Stimulated activated CD4-positive, alpha-beta T cell treated with anti-CD3 and anti-CD28 coated beads, Interleukin-12 subunit alpha, Interleukin-12 subunit beta, amount 100 ng/mL, for 4 hours (primary cell): ENCODE measurements around the gene MAP7D1.
"Not testable (repeated sequence)": the region's sequence is repeated elsewhere in the genome, so short reads cannot be mapped to it uniquely, and the experiment has no call there.

Source experiments
- DNase-seq: peaks from one replicate; pipeline ENCODE4 v3.0.0-alpha.2; 2020

The MAP7D1 gene

DNA sequence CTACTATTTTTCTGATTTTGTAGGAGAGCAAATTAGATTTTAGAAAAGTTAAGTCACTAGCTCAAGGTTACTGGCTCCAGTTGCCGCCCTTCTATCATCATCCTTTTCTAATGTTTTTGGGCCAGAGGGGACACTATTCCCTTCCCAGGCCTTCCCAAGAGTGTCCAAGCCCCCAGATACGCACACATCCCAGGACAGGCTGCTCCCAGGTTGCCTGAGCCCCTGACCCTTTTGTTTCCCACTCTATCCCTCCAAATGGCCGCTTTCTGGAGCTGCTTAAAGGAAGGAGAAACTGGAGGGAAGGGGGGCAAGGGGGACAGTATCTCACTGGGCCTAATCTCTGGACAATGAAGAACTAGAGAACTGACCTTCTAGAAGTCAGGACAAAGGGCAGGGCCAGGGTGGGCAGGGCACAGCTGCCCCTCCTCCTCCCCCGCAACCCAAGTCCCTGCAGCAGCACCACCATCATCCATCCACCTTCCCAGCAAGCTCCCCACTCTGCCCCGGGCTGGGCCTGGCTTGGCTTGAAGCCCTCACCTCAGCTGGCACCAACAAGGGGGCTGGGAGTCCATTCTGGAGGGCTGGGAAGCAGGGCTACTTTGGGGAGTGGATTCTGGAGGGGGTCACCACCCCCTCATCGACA, 1.1 kb upstream of the MAP7D1 start:
- DNase-seq, result no peak

DNA sequence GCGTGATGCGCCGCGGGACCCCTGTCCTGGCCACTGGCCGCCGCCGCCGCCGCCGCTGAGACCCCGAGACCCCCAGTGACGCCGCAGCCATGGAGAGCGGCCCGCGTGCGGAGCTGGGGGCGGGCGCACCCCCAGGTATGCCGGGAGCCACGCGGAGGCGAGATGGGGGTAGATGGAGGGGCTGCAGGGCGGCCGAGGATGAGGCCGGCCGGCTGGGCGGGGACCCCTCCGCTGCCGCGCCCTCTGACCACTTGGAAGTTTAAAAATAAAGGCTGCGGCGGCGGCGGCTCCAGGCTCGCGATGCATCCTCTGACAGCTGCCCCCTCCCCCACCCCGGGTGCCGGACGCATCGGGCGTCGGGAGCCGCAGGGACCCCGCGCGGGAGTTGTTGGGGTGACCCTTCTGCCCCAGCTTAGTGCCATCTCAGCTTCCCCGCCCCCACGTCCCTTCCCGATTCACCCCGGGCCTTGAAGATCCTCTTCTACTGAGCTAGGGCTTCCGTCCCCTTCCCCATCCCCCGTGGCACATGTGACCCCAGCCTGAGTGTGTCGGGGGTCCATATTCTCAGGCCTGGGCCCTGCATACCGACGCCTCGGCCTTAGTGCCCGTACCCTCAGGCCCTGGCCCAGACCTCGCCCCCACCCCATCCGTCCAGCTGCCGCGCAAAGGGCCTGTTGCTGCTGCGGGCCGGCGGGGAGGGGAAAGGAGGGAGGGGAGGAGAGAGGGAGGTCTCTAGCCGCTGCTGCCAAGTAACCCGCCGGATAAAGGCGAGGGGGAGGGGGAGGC, 562 bp downstream of the MAP7D1 start:
- DNase-seq, result peak; percentile 59

DNA sequence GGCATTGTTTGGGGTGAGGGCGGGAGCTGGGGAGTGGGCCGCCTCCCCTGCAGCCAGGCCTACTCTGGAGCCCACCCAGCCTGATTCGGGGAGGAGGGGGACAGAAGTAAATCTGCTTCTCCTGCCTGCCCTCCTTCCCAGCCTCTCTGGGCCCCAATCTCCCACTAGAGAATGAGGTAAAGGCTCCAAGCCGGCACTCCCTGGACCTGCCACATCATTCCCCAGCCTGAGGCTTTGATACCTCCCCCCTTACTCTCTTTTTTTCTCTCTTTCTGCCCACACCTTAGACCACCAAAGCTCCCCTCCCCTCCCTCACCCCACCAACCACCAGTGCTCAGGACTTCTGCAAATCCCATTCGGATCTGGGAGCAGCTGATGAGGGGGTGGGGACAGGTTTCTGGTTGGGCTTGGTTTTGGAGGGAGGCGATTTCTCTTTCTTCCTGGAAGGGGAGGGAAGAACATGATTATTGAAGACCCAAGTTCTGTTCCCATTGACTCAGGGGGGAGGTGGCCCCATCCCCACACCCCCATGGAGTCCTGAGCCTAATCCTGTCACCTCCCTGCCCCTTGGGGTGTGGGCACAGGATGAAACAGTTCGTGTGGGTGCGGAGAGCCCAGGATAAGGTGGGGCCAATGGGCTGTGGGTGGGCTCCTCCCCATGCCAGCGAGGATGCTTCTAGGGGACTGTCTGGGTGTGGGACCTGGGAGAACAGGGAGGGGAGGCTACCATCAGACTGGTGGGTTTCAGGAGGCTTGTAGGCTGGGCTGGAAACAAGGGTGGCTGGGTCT, 1.3 kb downstream of the MAP7D1 start:
- DNase-seq, result no peak

DNA sequence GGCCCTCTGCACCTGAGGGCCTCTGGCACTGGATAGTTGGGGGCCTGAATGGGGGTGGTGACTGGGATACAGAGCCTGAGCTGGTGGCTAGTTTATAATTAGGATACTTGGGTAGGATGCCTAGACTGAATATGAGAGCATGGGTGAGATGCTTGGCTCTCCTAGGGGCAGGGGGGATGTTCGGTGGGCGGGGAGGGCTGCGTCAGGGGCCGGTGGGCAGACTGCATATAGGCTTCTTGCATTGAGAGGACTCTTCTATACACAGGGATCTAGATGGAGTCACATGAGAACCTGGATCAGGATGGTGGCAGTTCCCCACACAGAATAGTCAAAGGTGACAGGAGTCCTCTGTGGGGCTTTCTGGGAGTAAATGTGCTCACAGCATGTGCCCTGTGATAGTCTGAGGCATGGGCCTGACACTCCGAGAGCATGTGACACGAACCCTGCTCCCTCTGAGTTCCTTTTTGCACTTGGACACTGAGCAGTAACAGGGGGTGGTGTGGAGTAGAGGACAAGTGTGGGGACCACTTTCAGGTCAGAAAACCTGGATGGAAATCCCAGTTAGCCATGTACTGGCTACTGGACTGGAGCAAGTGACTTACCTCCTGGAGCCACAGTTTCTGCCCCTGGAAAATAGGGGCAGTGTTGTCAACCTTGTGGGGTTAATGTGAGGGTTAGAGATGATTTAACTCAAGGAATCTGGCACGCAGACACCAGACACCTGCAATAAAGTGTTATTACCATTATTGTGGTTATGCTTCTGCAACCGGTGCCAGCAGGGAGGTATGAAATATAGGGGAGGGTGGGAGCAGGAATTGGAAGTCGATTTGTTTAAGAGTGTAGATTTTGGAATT, 2.2 kb downstream of the MAP7D1 start:
- DNase-seq, result no peak

DNA sequence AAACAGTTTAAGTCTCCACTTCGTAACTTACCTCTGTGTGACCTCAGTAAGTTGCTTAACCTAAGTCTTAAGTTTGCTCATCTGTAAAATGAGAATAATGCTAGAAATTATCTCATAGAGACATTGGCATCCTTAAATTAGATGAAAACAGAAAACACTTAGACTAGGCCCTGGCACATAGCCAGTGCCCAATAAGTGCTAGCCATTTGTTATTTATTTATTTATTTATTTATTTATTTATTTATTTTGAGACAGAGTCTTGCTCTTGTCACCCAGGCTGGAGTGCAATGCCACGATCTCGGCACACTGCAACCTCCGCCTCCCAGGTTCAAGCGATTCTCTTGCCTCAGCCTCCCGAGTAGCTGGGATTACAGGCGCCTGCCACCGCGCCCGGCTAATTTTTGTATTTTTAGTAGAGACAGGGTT, 2.9 kb downstream of the MAP7D1 start:
- not testable (repeated sequence) for DNase-seq

DNA sequence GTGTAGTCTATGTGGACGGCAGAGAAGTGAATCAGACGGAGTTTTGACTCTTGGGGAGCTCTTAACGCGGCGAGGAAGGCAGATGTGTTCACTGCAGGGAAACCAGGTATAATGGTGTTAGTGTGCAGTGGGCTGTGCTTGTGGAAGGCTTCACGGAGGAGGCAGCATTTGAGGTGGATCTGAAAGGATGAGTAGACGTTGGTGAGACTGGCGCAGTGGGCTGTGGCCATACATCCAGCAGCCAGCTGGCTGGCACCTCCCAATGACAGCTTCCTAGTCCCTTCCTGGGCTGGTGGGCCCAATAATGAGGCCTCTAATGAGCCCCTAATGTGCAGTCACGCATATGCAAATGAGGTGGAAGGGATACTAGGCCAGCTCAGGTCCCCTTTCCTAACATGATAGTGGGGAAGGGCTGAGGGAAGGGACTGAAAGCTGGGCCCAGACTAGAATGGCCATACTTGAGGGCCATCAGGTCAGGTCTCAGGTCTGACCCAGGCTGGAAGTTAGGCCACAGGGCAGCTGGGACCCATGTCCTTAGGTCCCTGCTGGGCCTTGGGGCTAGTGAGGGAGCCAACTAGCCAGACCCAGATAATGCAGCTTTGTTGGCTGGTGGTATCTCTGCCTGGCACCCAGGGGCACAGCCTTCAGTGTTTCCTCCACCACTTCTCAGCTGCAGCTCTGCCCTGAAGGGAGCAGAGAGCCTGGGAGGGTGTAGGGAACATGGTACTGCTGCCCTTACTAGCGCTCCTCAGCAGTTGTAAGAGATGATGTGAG, 3.8 kb downstream of the MAP7D1 start:
- DNase-seq, result no peak

DNA sequence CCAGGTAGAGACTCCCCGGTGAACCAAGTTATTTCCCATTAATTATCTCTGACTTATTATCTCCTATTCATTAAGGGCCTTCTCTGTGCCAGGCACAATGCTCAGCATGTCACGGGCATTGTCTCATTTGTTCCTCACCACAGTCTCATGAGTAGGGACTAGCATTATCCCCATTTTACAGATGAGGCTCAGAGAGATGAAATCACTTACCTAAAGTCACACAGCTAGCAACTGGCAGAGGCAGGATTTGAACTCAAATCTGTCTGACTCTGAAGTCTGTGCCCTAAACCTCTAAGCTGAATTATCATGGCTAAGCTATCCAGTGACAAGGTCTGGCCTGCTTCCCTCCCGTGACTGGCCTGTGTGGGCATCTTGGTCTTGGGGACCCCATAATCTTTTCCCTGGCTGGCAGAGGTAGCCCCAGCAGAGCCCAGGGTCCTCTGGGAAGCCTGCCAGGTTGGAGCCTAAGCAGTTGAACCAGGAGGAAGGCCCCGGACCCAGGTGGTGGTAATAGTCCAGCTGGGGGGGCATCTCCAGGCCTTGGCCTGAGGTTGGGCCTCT, 4.5 kb downstream of the MAP7D1 start:
- no peak for DNase-seq

DNA sequence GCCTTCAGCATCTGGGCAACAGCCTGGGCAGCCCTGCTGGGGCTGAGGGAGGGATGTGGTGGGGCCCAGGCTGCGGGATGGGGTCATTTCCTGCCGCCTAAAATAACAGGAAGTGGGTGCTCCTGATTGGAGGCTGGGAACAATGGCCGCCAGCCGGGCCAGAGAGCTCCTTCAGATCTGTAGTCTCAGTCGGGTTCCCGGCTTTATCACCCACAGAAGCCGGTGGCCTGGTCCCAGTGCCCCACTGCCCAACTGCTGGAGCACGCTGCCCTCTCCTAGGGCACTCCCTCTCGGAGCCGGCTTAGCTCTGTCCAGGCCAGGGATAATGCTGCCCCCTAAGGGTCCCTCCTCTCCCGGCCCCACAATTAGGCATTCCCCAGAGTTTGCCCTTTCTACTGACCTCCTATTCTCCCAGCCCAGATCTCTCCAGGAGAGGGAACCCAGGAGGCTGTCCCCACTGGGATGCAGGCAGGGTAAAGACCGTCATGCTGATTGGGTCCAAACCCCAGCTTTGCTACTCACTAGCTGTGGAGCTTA, 5.1 kb downstream of the MAP7D1 start:
- peak; percentile 44 for DNase-seq

DNA sequence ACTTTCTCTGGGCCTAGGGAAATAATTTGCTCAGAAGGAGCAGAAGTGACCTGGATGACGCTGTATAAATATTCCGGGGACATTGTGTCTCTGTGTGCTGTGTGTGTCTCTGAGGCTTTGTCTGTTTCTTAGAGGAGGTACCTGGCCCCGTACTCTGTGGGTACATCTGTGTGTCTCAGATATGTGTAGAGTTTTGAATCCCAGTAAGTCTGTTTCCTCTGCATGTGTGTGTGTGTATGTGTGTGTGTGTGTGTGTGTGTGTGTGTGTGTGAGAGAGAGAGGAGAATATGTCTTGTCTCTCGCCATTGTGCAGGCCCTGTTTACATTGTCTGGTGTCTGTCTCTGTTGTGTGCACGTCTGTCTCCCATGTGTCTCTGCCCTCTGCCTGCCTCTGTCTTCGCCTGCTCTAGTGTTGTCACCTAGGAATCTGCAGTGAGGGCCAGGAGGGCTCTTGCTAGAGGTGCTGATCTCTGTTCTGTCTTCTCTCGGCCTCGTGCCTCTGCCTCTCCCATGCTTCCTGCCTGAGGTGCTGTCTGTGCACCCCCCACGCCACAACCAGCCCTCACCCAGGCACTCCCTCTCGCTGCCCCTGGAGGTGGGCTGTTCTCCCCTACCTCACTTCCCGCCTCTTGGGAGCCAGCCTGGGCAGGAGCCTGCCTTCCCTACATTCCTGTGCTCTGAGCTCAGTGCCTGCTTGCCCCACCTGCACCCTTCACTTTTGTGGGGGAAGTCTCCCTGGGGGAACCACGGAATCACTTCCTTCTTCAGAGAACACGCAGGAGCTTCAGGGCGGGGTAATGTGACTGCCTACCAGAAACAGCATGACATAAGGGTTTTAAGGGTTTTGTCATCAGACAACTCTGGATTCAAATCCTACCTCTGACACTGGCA, 5.9 kb downstream of the MAP7D1 start:
- DNase-seq, result peak; percentile 33

DNA sequence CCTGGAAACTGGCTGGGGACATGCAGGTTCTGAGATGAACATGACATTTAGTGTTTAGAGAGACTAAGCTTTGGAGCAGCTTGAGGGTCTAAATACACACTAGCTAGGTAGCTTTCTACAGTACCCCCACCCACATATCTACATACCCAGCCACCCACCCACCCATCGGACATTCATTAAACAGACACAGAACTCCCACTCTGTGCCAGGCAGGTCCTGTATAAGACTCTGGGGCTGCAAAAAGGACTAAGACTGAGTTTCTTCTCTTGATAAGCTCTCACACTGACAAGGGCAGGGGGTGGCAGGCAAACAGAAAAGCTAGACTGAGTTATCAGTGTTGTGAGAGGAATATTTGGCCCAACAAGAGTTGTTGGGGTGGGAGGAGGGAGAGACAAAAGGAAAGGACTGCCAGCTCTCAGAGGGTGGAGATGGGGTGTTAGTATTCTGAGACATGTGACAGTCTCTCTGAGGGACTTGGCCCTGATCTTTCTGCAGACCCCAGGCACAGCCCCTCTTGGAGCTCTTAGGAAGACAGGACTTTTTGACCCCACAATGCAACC, 6.8 kb downstream of the MAP7D1 start:
- no peak for DNase-seq

DNA sequence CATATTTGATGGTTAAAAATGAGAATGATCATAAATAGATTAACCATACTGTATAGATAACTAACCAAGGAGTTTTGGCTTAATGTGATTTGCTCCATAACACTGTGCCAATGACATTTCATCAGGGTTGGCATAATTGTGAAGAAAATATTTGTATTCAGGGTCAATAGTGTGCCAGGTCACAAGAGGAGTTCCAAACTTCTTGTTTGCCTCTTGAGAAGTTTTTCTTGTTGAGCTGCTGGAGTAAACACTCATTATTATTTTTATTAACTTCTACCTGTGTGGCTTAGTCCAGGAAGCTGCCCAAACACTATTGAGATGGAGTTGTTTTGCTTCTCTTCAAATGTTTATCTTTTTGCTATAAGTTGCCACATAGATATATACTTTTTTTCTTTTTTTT, 7.5 kb downstream of the MAP7D1 start:
- no peak for DNase-seq

DNA sequence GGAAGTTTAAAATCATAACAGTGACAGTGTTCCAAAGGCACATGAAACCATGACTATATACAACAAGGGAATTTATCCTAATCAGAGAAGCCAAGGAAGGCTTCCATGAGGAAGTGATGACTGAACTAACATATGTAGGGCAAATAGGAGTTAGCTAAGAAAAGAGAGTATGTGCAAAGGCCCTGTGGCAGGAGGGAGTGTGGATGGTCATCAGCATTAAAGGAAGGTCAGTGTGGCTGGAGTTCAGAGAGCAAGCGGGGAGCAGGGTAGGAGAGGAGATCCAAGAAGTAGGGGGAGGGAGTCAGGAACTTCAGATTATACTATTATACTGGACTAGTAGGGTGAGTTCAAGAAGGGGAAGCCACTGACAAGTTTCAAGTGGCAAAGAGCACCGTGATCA, 8.4 kb downstream of the MAP7D1 start:
- DNase-seq, result no peak

DNA sequence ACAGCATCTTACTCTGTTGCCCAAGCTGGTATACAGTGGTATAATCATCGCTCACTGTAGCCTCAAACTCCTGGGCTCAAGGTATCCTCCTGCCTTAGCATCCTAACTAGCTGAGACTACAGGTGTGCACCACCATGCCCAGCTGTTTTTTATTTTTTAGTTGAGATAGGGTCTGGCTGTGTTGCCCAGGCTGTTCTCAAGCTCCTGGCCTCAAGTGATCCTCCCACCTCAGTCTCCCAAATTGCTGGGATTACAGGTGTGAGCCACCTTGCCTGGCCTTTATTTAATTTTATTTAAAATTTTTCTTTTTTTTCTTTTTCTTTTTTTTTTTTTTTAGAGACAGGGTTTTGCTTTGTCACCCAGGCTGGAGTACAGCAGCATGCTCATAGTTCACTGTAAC, 9.2 kb downstream of the MAP7D1 start:
- no peak for DNase-seq

DNA sequence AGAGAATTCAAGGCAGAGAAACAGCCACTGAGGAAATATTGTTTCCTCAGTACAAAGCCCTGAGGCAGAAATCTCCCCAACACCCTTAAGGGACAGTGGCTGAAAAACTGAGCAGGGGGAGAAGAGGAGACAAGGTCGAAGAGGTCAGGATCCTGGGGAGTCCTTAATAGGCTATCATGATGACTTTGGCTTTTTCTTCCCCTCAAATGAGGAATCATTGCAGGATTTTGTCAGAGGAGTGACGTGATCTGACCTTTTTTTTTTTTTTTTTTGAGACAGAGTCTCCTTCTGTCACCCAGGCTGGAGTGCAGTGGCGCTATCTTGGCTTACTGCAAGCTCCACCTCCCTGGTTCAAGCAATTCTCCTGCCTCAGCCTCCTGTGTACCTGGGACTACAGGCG, 10.2 kb downstream of the MAP7D1 start:
- DNase-seq, result no peak

DNA sequence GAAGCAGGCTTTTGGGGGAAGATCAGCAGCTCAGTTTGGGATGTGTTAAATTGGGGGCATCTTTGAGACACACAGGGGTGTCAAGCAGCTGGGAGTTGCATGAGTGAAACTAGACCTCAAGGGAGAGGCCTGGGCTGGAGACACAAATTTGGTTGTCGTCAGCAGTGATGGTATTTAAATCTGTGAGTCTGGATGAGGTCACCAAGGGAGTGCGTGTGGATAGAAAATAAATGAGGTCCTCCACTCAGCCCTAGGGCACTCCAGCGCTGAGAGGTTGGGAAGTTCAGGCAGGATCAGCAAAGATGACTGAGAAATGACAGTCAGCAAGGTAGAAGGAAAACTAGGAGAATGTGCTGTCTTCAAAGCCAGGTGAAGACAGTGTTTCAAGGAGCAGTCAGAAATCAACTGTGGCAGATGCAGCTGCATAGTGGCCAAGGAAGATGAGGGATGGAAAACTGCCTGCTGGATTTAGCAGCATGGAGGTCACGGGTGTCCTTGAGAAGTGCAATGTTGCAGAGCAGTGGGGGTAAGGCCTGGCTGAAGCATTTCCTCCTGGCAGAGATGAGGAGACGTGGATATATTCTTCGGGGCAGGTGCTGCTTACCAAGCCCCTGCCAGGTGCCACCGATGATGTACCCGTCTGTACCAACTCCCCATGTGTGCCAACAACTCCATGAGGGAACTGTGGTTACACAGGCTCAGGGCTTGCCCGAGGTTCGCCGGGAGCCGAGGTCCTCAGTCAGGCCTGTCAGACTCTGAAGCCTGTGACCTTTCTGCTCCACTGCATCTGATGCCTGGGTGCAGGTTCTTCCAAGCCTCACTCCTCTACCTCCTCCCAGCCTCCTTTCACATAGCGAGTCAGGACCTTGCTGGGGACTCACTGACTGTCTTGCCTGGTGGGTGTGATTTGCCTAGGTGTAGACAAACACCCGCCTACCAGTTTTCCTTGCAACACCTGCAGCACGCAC, 11.3 kb downstream of the MAP7D1 start:
- no peak for DNase-seq

DNA sequence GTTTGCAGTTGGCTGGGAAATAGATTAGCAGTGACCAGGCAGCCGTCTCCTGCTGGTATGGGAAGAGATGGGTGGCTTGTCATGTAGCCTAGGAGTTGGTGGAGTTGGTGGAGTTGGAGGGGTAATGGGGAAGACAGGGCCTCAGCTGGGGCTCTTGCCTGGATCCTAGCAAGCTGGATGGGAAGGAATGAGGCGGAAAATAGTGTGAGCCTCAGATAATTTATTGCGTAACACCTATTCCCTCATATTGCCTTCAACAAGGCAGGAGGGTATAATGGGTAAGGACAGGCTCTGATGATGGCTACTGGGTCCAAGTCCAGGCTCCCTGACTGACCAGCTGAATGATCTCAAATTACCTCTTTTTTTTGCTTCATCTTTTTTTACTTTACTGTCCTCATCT, 12.6 kb downstream of the MAP7D1 start:
- DNase-seq, result no peak

DNA sequence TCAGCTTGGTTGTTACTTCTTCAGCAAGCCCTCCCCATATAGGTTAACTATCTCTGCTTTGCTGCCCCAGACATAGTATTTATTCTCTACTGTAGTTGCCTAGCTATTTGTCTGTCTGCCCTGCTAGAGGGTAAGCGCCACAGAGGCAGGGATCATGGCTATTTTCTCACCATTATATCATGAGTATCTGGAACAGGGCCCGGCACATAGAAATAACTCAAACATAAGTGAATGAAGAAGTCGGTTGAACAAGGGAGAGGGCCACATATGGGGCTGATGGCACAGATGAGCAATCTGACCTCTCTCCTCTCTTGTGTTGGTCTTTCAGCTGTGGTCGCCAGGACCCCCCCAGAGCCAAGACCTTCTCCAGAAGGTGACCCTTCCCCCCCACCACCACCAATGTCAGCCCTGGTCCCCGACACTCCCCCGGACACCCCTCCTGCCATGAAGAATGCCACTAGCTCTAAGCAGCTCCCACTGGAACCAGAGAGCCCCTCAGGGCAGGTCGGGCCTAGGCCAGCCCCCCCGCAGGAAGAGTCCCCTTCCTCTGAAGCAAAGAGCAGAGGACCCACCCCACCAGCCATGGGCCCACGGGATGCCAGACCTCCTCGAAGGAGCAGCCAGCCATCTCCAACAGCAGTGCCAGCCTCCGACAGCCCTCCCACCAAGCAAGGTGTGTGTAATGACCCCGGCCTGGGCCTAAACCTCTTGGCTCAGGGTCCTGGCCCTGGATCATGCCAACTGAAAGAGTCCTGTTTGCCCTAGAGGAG, 14.9 kb downstream of the MAP7D1 start:
- DNase-seq, result no peak
